22Rv1 (cell line): ENCODE measurements around the gene ATP10A.

ENCODE experiments used
- ZFX ChIP-seq: fragments of 450-650 bp; IDR thresholded peaks from 2 replicates; pipeline ENCODE4 v1.6.1; 2017; ENCODE audit warnings: antibody characterized with exemption, borderline replicate concordance
- TF ChIP-seq, protein P1 (sequence below): fragments of 450-650 bp; IDR thresholded peaks from 2 replicates; pipeline ENCODE4 v1.5.1; 2017; ENCODE audit warnings: mild to moderate bottlenecking

GRCh38 chr15:25766417-25766816 is 96.7 kb downstream of the ATP10A start:
- TF ChIP-seq, protein P1, sequence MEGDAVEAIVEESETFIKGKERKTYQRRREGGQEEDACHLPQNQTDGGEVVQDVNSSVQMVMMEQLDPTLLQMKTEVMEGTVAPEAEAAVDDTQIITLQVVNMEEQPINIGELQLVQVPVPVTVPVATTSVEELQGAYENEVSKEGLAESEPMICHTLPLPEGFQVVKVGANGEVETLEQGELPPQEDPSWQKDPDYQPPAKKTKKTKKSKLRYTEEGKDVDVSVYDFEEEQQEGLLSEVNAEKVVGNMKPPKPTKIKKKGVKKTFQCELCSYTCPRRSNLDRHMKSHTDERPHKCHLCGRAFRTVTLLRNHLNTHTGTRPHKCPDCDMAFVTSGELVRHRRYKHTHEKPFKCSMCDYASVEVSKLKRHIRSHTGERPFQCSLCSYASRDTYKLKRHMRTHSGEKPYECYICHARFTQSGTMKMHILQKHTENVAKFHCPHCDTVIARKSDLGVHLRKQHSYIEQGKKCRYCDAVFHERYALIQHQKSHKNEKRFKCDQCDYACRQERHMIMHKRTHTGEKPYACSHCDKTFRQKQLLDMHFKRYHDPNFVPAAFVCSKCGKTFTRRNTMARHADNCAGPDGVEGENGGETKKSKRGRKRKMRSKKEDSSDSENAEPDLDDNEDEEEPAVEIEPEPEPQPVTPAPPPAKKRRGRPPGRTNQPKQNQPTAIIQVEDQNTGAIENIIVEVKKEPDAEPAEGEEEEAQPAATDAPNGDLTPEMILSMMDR = no peak
- no peak for TF ChIP-seq ZFX
